Fibroblast of upper back skin (primary cell): ENCODE results near the gene ACTC1.

Experiments
- DNase-seq: peaks from one replicate; pipeline ENCODE4 v3.0.0-alpha.2; 2013

The ACTC1 gene

DNA sequence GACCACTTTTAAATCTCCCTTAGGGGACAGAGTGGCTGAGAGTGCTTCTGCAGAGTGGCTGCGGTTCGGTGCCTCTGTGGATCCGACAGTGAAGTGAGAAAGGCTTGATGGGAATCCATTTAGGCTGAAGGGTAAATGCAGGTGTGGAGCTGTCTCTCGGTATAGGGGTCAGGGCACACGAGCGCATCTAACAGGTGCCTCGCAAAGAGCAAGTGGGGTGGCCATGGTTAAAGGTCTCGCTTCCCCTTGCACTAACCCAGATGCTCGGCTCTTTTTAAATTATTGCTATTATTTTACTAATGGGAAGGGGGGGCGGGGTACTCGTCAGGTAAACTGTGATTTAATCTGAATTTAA lies 40.0 kb downstream of the ACTC1 start:
- no peak for DNase-seq

DNA sequence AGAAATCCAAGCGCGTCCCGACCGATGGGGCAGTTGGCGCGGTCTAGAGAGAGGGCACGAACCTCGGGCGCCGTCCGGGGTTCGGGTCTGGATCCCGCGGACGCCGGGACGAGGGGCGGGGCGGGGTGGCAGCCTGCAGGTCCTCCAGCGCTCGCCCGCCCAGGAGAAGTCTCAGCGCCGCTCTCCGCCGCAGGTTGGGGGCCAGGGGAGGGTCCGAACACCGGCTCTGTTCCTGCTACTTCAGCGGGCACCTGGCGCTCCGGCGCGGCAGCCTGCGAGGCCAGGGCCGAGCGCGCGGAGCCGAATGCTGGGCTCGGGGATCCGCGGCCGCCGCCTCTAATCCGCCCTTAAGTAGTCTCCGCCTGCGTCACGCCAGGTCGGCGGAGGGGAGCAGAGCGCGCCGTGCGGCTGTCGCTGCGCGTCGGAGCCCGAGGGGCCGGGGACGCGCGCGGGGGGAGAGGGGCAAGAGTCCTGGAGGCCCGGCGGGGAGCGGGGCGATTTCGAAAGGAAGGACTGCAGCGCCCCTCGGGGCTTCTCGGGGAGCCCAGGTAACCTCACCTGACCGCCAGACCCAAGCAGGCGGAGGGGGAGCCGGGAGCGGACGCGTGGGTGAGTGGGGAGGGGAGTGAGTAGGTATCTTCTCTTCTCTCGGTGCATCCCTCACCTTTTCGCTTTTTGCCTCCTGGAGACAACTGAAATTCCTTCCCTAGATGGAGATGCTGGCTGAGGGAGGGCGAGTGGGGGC lies 40.5 kb downstream of the ACTC1 start, which contains the start of gene GJD2:
GJD2 (minus strand) TSS at position 325 of the 745 bp plus-strand sequence. CDS start 510 bp downstream, outside the sequence.
- DNase-seq = no peak

DNA sequence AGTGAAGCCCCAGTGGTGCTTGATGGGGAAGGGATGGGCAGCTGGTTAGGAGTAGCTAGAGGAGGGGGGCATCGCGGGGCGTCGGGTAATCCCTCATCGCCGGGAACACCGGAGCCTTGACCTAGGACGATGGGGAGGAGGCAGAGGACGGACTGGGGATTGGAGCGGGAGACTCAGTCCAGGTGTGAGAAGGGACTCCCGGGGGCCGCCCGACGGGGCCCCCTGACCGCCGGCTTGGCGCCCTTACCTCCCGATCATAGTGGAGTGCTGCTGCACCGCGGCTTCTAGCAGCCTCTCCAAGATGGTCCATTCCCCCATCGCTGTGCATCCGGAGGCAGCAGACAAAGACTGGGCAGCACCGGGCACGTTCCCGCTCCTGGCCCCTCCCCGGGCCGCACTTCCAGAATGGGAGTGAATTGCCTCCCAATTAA lies 41.2 kb downstream of the ACTC1 start:
- DNase-seq = no peak

DNA sequence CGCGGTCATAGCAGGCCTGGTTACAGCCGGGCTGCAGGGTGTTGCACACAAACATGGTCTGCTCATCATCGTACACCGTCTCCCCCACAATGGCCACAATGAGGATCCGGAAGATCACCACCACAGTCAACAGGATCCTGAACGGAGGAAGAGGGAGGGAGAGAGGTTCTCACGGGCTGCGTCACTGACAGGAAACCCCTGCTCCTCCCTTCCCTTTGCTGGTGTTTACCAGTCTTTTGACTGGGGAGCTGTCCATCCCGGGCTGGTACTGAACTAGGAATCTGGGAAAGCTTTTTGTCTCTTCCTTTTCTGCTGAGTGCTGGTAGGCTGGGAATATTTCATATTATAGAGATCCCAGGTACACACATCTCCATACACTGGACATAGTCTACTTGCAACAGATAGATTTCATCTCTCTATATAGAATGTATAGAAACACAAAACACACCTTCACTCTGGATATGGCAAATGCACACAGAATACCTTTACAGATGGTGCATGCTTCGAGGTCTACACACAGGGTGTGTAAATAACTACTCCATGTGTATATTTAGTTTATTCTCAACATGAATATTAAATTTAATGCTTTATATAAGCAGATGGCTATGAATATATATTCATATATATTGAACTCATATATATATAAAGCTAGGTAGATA lies 42.0 kb downstream of the ACTC1 start:
- DNase-seq = peak; percentile 46

DNA sequence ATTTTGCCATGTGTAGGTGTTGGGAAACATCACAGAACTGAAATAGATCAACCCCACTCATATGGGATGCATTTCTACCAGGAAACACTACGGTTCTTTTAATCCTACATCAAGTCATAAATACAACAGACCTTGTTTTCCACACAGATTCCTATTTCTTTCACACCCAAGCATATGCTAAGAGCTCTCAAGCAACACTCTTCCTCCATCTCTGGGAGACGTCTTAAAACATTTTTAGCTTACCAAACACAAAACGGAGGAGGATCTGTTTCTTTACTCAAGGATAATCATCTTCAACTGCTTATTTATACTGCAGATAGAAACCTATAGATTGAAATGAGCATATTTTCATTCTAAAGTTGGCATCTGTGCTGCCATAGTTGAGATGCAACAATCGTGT lies 45.7 kb downstream of the ACTC1 start:
- DNase-seq = no peak
